ENCODE results near the gene SUMO2. TPM values are rescaled to one million over a fixed set of nuclear protein-coding genes. Genes with fewer than 3 reads are reported as not detected.
"Not testable (repeated sequence)": the region's sequence is repeated elsewhere in the genome, so short reads cannot be mapped to it uniquely, and the experiment has no call there.

Gene SUMO2
- total RNA-seq, 3 donors from 2014 or later: 594 to 609 (median 599) TPM

DNA sequence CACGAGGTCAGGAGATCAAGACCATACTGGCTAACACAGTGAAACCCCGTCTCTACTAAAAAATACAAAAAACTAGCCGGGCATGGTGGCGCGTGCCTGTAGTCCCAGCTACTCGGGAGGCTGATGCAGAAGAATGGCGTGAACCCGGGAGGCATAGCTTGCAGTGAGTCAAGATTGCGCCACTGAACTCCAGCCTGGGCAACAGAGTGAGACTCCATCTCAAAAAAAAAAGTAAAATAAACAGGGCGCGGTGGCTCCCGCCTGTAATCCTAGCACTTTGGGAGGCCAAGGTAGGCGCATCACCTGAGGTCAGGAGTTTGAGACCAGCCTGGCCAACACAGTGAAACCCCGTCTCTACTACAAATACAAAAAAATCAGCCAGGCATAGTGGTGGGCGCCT, 18.2 kb downstream of the SUMO2 start:
- H3K36me3 Mint-ChIP-seq (ENCODE audit: insufficient read depth); H3K4me3 Mint-ChIP-seq; H3K4me1 Mint-ChIP-seq (ENCODE audit: low read depth); DNase-seq; ATAC-seq; H3K9me3 Mint-ChIP-seq; H3K27me3 Mint-ChIP-seq (ENCODE audit: low read depth): not testable (repeated sequence)

DNA sequence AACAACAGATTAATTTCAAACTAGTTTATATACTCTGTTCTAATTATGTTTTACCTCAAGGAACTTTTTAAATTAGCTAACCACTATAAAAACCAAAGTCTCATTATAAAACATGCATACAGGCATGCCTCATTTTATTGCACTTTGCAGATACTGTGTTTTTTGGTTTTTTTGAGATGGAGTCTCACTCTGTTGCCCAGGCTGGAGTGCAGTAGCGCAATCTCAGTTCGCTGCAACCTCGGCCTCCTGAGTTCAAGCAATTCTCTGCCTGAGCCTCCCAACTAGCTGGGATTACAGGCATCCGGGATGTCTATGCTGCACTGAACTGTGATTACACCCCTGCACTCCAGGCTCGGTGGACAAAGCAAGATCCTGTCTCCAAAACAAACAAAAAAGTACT, 19.7 kb downstream of the SUMO2 start:
- Mint-ChIP-seq H3K36me3 (ENCODE audit: insufficient read depth) (peaks cover 7% of the 10 kb centered on the region), H3K4me3 (no peak overlapping the region)
- ATAC-seq: no peak

DNA sequence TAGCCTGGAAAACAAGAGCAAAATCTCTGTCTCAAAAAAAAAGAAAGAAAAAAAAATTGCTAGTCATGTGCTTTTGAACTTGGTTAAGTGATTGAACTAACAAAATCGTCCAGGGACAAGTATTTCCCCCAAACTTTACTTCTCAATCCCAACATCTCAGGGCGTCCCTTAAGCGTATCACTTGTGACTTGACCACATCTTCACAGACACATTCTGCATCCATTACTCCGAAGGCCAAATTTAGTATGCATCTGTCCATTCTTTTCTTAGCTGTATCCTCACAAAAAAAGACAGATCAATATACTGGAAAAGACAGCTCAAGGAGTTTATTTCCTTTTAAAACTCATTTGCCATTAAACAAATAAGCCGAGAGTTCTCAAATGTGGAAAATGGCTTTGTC, 22.5 kb downstream of the SUMO2 start:
- DNase-seq: no peak
- no peak for ATAC-seq
- peaks cover 3% of the 10 kb centered on the region for H3K36me3 Mint-ChIP-seq (ENCODE audit: insufficient read depth)
- H3K27me3 Mint-ChIP-seq (ENCODE audit: low read depth): no peaks in the 10 kb centered on the region
- no peaks in the 10 kb centered on the region for H3K9me3 Mint-ChIP-seq
- H3K4me3 Mint-ChIP-seq: no peak overlapping the region
- H3K4me1 Mint-ChIP-seq (ENCODE audit: low read depth): peaks cover 4% of the 10 kb centered on the region

More for the DNA sequence above, 19.7 kb downstream of the SUMO2 start:
- H3K4me1 Mint-ChIP-seq (ENCODE audit: low read depth): no peaks in the 10 kb centered on the region
- no peaks in the 10 kb centered on the region for H3K9me3 Mint-ChIP-seq
- H3K27me3 Mint-ChIP-seq (ENCODE audit: low read depth): no peaks in the 10 kb centered on the region
- DNase-seq: no peak

DNA sequence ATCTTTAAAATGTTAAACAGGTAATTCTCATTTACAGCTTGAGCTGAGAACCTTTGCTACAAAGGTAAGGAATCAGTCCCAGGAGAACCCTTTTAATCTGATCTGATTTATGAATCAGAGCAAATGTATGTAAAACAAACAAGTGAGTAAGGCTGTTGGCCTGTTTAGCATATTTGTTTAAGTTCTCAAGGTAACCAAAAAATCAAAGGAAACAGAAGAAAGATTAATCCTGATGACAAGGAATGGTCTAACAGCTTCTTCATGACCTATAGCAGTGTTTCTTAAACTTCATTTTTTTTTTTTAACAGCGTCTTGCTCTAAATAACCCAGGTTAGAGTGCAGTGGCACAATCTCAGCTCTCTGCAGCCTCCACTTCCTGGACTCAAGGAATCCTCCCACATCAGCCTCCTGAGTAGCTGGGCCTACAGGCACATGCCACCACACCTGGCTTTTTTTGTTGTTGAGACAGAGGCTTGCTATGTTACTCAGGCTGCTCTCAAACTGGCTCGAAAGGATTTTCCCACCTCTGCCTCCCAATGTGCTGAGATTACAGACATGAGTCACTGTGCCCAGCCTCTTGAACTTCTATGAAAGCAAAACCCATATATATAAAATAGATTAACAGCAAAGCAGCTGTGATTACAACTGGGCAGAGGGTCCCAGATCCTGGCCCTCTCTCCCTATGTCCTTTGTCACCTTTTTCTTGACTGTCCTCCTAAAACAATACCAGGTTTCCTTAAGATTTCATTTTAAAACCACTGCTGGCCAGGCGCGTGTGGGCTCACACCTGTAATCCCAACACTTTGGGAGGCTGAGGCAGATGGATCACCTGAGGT, 23.3 kb downstream of the SUMO2 start:
- Mint-ChIP-seq H3K4me1 (ENCODE audit: low read depth) (peaks cover 10% of the 10 kb centered on the region), H3K4me3 (no peak overlapping the region), H3K9me3 (no peaks in the 10 kb centered on the region), H3K36me3 (ENCODE audit: insufficient read depth) (peaks cover 3% of the 10 kb centered on the region), H3K27me3 (ENCODE audit: low read depth) (no peaks in the 10 kb centered on the region)
- ATAC-seq: no peak
- DNase-seq: no peak

DNA sequence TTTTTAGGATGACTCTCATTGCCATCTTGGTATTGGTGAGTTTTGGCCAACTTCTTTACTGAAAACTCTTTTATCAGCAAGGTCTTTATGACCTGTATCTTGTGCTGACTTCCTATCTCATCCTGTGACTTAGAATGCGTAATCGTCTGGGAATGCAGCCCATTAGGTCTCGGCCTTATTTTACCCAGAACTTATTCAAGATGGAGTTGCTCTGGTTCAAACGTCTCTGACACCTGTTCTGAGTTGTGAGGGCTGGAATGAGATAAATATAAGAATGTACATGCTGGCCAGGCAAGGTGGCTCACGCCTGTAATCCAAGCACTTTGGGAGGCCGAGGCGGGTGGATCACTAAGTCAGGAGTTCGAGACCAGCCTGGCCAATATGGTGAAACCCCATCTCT, 24.3 kb downstream of the SUMO2 start:
- H3K4me1 Mint-ChIP-seq (ENCODE audit: low read depth): peaks cover 10% of the 10 kb centered on the region
- H3K36me3 Mint-ChIP-seq (ENCODE audit: insufficient read depth); ATAC-seq; DNase-seq; H3K4me3 Mint-ChIP-seq; H3K9me3 Mint-ChIP-seq; H3K27me3 Mint-ChIP-seq (ENCODE audit: low read depth): not testable (repeated sequence)

DNA sequence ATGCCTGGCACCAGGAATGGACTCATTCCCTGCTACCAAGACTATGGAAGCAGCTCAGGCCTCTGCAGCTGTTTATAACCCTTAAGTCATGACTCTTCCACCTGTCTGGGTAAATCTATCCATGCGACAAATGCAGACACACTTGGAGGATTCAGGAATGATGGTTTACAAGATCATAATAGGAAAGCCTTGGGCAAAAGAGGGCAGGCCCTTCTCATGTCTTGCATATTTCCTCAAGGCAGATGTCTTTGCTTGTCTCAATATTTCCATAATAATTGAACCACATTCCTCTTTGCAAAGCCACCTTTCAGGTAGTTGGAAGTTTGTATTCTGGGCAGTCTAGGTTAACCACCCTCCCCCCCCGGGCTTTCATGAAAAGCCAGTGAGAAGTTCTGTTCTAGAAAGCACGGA, 27.6 kb downstream of the SUMO2 start:
- H3K36me3 Mint-ChIP-seq (ENCODE audit: insufficient read depth): no peaks in the 10 kb centered on the region
- peaks cover 25% of the 10 kb centered on the region for H3K4me1 Mint-ChIP-seq (ENCODE audit: low read depth)
- DNase-seq: no peak
- no peak for ATAC-seq
- no peaks in the 10 kb centered on the region for H3K27me3 Mint-ChIP-seq (ENCODE audit: low read depth)
- H3K9me3 Mint-ChIP-seq: no peaks in the 10 kb centered on the region
- peak overlapping the region; percentile 24 for H3K4me3 Mint-ChIP-seq

DNA sequence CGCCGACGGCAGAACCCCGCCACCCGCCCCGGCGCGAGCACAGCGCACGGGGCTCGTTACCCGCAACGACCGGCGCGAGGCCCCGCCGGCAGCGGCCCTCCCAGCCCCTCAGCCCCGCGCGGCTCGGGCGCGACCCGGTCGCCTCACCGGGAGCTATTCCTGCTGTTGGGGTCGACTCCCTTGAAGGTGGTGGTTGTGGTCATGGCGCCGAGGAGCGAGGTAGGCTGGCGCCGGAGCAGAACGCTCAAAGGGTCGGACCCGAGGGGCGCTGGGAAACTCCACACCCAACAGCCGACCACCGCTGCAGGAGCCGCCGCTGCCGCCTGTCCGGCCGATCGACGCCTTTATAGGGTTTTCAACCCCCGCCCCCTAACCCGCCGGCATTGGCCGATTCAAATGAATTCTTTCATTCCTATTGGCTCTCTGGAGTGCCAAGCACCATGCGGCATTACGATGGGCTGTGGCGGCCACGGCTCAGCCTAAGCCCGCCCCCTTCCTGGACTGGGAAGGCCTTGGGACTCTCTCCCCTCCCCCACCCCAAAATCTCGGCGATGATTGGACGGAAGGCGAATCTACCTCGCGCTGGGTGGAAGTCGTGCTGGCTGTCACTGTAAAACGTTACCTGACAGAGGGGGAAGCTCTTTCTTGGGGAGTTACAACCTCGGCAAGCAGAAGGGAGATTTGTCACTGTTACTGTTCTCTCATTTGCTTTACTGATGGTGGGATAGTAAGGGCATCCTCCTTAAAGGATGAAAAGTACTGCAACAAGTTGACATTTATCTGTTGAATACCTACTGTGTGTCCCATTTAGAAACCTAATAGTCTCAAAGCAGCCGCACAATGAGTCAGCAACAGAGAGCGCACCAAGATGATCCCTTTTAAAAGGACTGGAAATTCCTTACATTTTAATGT, 28.3 kb downstream of the SUMO2 start, which contains the start of gene JPT1:
TSS of gene JPT1 (minus strand) at position 318 of the 912 bp plus-strand sequence. CDS start at position 203, 115 bp downstream.
- peaks cover 27% of the 10 kb centered on the region for H3K4me1 Mint-ChIP-seq (ENCODE audit: low read depth)
- H3K36me3 Mint-ChIP-seq (ENCODE audit: insufficient read depth): peaks cover 2% of the 10 kb centered on the region
- no peaks in the 10 kb centered on the region for H3K9me3 Mint-ChIP-seq
- ATAC-seq (peak; percentile 98), DNase-seq (peak; percentile 98)
- peak within 1 kb of the TSS; percentile 94 for H3K4me3 Mint-ChIP-seq
- no peaks in the 10 kb centered on the region for H3K27me3 Mint-ChIP-seq (ENCODE audit: low read depth)

DNA sequence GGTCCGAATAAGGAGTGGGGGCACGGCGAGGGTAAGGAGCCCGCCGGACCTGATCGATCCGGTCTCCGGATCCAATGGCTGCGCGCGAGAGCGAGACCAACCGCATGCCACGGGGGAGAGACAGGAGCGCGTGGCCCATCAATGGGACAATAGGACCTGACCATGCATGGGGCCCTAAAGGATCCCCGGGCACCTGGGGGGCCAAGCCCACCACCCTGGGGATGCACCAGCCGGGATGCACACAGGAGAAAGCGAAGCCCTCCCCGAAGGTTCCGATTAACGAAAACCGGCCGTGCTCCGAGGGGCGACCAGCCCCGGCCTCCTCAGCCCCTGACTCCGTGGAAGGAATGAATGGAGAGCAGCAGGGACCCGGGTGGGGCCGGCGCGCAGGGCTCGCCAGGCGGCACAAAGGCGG, 29.0 kb downstream of the SUMO2 start:
- Mint-ChIP-seq H3K4me1 (ENCODE audit: low read depth) (peaks cover 27% of the 10 kb centered on the region), H3K27me3 (ENCODE audit: low read depth) (no peaks in the 10 kb centered on the region), H3K9me3 (no peaks in the 10 kb centered on the region)

DNA sequence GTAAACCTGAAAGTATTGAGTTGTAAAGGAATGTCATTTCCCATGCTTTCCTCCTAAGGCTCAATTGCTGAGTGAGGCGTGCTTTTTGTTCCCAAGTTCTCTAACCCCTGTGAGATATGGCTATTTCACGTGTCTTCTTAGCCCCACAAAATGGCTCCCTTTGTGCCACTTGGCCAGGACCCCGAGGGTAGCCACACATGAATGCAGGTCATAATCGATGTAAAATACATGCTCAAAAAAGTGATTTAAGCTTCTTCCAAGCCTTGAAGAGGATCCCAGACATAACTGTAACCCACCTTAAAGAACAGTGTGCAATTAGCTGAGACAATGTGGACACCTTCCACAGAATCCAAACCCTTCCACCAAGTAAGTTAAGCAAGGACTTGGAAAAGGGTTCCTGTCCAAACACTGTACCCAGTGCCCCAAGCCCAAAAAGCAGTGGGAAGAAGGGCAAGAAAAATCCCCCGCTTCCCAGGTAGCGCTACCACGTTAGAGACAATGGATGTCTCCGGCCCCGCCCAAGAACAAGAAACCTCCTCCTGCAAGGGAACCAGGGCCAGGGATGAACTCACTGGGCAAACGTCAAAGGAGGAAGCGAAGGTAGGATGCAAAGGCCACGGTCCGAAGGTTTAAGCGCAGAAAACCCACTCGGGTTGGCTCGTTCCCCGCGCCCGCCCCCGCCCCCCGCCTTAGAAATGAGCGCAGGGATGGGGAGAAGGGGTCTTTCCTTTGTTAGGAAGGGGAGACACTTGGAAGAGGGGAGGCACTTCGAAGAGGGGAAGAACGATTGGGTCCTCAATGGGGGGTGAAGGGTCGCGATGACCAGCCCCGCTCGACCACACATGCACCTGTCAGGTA, 29.6 kb downstream of the SUMO2 start:
- H3K4me3 Mint-ChIP-seq: peak overlapping the region; percentile 94
- H3K36me3 Mint-ChIP-seq (ENCODE audit: insufficient read depth): peaks cover 7% of the 10 kb centered on the region
- H3K27me3 Mint-ChIP-seq (ENCODE audit: low read depth): no peaks in the 10 kb centered on the region
- no peak for ATAC-seq
- no peak for DNase-seq
- H3K9me3 Mint-ChIP-seq: no peaks in the 10 kb centered on the region
- H3K4me1 Mint-ChIP-seq (ENCODE audit: low read depth): peaks cover 30% of the 10 kb centered on the region

More for the DNA sequence above, 29.0 kb downstream of the SUMO2 start:
- ATAC-seq: peak; percentile 1 to 7
- no peak for DNase-seq
- Mint-ChIP-seq H3K4me3 (peak overlapping the region; percentile 94), H3K36me3 (ENCODE audit: insufficient read depth) (peaks cover 2% of the 10 kb centered on the region)

DNA sequence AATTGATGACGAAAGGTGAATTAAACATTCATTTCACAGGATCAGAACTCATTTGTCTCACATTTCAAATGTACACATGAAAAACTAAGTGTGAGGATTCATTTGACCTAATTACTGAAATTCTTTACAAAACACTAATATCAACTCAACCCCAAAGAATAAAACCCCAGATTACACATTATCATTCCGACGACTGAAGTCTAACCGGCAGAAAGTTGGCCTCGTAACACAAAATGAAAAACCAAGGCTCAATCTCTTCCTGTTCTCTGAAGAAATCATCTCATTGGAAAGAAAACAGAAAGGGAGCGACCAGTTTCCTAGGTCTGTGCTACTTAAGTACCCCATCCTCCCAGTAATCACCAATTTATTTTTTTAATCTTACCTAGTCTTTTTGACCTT, 30.2 kb downstream of the SUMO2 start:
- H3K27me3 Mint-ChIP-seq (ENCODE audit: low read depth): no peaks in the 10 kb centered on the region
- peaks cover 30% of the 10 kb centered on the region for H3K4me1 Mint-ChIP-seq (ENCODE audit: low read depth)
- DNase-seq (no peak), ATAC-seq (no peak)
- peaks cover 8% of the 10 kb centered on the region for H3K36me3 Mint-ChIP-seq (ENCODE audit: insufficient read depth)
- peak overlapping the region; percentile 94 for H3K4me3 Mint-ChIP-seq
- no peaks in the 10 kb centered on the region for H3K9me3 Mint-ChIP-seq

DNA sequence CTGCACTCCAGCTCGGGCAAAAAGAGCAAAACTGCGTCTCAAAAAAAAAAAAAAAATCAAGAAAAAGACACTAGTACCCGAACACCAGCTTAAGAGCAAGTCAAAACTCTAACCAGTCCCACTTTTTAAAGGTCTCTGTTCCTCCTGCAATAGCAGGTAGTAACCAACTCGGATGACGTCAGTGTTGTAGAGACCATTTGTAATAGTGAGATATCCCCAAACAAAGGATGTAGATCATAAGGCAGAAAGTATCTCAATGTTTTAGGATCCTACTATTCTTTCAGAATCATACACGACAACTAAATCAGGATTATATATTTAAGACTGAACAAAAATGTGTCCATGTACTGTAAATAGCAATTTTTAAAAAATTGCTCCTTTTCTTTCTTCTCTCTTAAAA, 30.8 kb downstream of the SUMO2 start:
- Mint-ChIP-seq H3K4me1 (ENCODE audit: low read depth) (peaks cover 30% of the 10 kb centered on the region), H3K9me3 (no peaks in the 10 kb centered on the region), H3K36me3 (ENCODE audit: insufficient read depth) (peaks cover 13% of the 10 kb centered on the region), H3K4me3 (peak overlapping the region; percentile 94), H3K27me3 (ENCODE audit: low read depth) (no peaks in the 10 kb centered on the region)
- no peak for ATAC-seq
- no peak for DNase-seq

DNA sequence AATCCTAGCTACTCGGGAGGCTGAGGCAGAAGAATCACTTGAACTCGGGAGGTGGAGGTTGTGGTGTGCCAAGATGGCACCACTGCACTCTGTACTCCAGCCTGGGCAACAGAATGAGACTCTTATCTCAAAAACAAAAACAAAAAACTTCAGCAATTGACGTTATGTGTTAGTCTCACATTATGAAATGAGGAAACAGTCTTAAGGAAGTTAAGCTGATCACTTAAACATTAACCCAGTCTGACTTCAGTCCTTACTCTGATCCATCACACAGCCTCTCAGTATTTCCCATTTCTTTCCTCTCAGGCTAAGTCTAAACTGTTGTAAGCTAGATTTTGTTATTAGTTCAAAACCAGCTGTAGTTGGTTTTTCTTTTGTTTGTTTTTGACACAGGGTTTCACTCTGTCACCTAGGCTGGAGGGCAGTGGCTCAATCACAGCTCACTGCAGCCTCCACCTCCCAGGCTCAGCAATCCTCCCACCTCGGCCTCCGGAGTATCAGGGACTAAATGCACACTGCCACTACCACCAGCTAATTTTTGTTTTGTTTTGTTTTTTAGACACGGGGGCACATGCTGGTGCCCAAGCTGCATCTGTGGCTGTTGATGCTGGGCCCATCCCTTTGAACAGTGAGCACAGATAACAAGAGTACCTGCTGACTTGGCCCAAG, 34.7 kb downstream of the SUMO2 start:
- ATAC-seq: no peak
- no peaks in the 10 kb centered on the region for H3K9me3 Mint-ChIP-seq
- H3K27me3 Mint-ChIP-seq (ENCODE audit: low read depth): no peaks in the 10 kb centered on the region
- no peak for DNase-seq
- peaks cover 33% of the 10 kb centered on the region for H3K36me3 Mint-ChIP-seq (ENCODE audit: insufficient read depth)
- H3K4me3 Mint-ChIP-seq: no peak overlapping the region
- peaks cover 17% of the 10 kb centered on the region for H3K4me1 Mint-ChIP-seq (ENCODE audit: low read depth)

DNA sequence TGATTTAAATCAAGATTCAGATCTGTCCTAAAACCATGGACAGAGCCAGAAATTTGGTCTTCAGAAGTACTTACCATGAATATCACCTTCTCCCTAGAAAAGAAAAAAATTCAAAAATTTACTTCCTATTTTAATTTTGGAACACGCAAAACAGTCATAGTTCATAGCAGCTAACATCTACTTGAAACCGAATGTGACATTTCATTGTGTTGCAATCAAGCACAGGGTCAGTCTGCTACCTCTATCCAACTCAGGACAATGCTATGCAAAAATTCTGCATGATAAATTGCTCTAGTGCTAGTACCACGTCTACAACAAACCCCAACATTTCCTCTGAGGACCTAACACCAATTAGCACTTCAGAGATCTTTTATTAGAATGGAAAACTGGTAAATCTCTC, 36.2 kb downstream of the SUMO2 start:
- Mint-ChIP-seq H3K4me1 (ENCODE audit: low read depth) (peaks cover 7% of the 10 kb centered on the region), H3K4me3 (no peak overlapping the region), H3K36me3 (ENCODE audit: insufficient read depth) (peaks cover 33% of the 10 kb centered on the region), H3K27me3 (ENCODE audit: low read depth) (no peaks in the 10 kb centered on the region), H3K9me3 (no peaks in the 10 kb centered on the region)
- DNase-seq: no peak
- no peak for ATAC-seq

Measured in activated T-cell treated with anti-CD3 and anti-CD28 coated beads, Interleukin-2, amount 50 U/mL, for 4 hours (primary cell).